H9 (cell line): ENCODE measurements around the gene CD163L1. TPM values are rescaled to one million over a fixed set of nuclear protein-coding genes. Genes with fewer than 3 reads are reported as not detected.

Experiments
- DNase-seq: peaks from one replicate; pipeline ENCODE4 v3.0.0-alpha.2; 2017
- H2AFZ ChIP-seq: one replicate; pipeline ENCODE4 v1.6.1; 2013; ENCODE audit warnings: mild to moderate bottlenecking, low read length, control low read depth, moderate library complexity
- H2AK5ac ChIP-seq: 2 replicates; pipeline ENCODE4 v1.6.1; 2013; ENCODE audit warnings: low read length, control low read depth, mixed read lengths; ENCODE audit not compliant: insufficient read length
- H2BK120ac ChIP-seq: one replicate; pipeline ENCODE4 v1.6.1; 2013; ENCODE audit warnings: low read depth, mild to moderate bottlenecking, low read length, control low read depth, inconsistent platforms; ENCODE audit not compliant: poor library complexity, severe bottlenecking
- H2BK12ac ChIP-seq: 2 replicates; pipeline ENCODE4 v1.6.1; 2013; ENCODE audit warnings: low read length, control low read depth, mixed read lengths, low read depth; ENCODE audit not compliant: insufficient read length
- H2BK15ac ChIP-seq: 2 replicates; pipeline ENCODE4 v1.6.1; 2013; ENCODE audit warnings: low read depth, low read length, control low read depth
- H2BK20ac ChIP-seq: one replicate; pipeline ENCODE4 v1.6.1; 2013; ENCODE audit warnings: low read depth, mild to moderate bottlenecking, low read length, control low read depth, inconsistent platforms; ENCODE audit not compliant: poor library complexity, severe bottlenecking
- H2BK5ac ChIP-seq: 2 replicates; pipeline ENCODE4 v1.6.1; 2013; ENCODE audit warnings: low read length, control low read depth, mixed read lengths; ENCODE audit not compliant: insufficient read length
- H3K14ac ChIP-seq: 2 replicates; pipeline ENCODE4 v1.6.1; 2013; ENCODE audit warnings: low read length, control low read depth; ENCODE audit not compliant: insufficient read depth
- H3K18ac ChIP-seq: 2 replicates; pipeline ENCODE4 v1.6.1; 2013; ENCODE audit warnings: low read depth, mild to moderate bottlenecking, mixed read lengths, low read length, control low read depth; ENCODE audit not compliant: insufficient read length
- H3K23ac ChIP-seq: 2 replicates; pipeline ENCODE4 v1.6.1; 2013; ENCODE audit warnings: low read length, control low read depth, mixed read lengths, low read depth; ENCODE audit not compliant: insufficient read length
- H3K23me2 ChIP-seq: 2 replicates; pipeline ENCODE4 v1.6.1; 2013; ENCODE audit warnings: low read depth, mild to moderate bottlenecking, mixed read lengths, low read length, control low read depth; ENCODE audit not compliant: insufficient read length, poor library complexity, severe bottlenecking
- H3K27ac ChIP-seq: 2 replicates; pipeline ENCODE4 v1.5.1; 2013; ENCODE audit warnings: low read length, control low read depth, mixed read lengths, low read depth; ENCODE audit not compliant: insufficient read length
- H3K27me3 ChIP-seq: 2 replicates; pipeline ENCODE4 v1.6.1; 2013; ENCODE audit warnings: low read length, control low read depth, inconsistent platforms; ENCODE audit not compliant: insufficient read depth
- H3K4ac ChIP-seq: 2 replicates; pipeline ENCODE4 v1.6.1; 2013; ENCODE audit warnings: low read depth, mild to moderate bottlenecking, control low read depth, inconsistent platforms, low read length, moderate library complexity
- H3K4me1 ChIP-seq: 2 replicates; pipeline ENCODE4 v1.6.1; 2013; ENCODE audit warnings: low read length, control low read depth, inconsistent platforms; ENCODE audit not compliant: insufficient read depth
- H3K4me2 ChIP-seq: 2 replicates; pipeline ENCODE4 v1.6.1; 2013; ENCODE audit warnings: low read length, control low read depth, mixed read lengths; ENCODE audit not compliant: insufficient read length, insufficient read depth
- H3K56ac ChIP-seq: 2 replicates; pipeline ENCODE4 v1.6.1; 2013; ENCODE audit warnings: low read depth, mild to moderate bottlenecking, mixed read lengths, low read length, control low read depth; ENCODE audit not compliant: insufficient read length
- H3K79me1 ChIP-seq: 2 replicates; pipeline ENCODE4 v1.6.1; 2013; ENCODE audit warnings: low read depth, mild to moderate bottlenecking, moderate library complexity, low read length, control low read depth, inconsistent platforms; ENCODE audit not compliant: insufficient read depth, poor library complexity, severe bottlenecking
- H3K79me2 ChIP-seq: 2 replicates; pipeline ENCODE4 v1.6.1; 2013; ENCODE audit warnings: low read length, control low read depth, inconsistent platforms; ENCODE audit not compliant: insufficient read depth
- H3K9ac ChIP-seq: 2 replicates; pipeline ENCODE4 v1.6.1; 2013; ENCODE audit warnings: low read length, control low read depth, mixed read lengths; ENCODE audit not compliant: insufficient read length; ENCODE audit errors: extremely low read depth
- H3K9me3 ChIP-seq: one replicate; pipeline ENCODE4 v1.6.1; 2013; ENCODE audit warnings: low read depth, low read length, inconsistent platforms; ENCODE audit not compliant: control insufficient read depth
- H3T11ph ChIP-seq: one replicate; pipeline ENCODE4 v1.6.1; 2013; ENCODE audit warnings: mild to moderate bottlenecking, low read length, control low read depth, inconsistent platforms
- H4K20me1 ChIP-seq: one replicate; pipeline ENCODE4 v1.6.1; 2013; ENCODE audit not compliant: control insufficient read depth, insufficient read length, insufficient read depth
- H4K5ac ChIP-seq: 2 replicates; pipeline ENCODE4 v1.6.1; 2013; ENCODE audit warnings: low read depth, mild to moderate bottlenecking, mixed read lengths, low read length, control low read depth; ENCODE audit not compliant: insufficient read length
- H4K8ac ChIP-seq: replicated peaks from 2 replicates; pipeline ENCODE4 v1.6.1; 2013; ENCODE audit warnings: low read length, control low read depth, mixed read lengths, low read depth; ENCODE audit not compliant: insufficient read length
- H4K91ac ChIP-seq: 2 replicates; pipeline ENCODE4 v1.6.1; 2013; ENCODE audit warnings: low read depth, mild to moderate bottlenecking, moderate library complexity, mixed read lengths, low read length, control low read depth; ENCODE audit not compliant: insufficient read length
- H3K27ac Mint-ChIP-seq, 3 experiments: 2 replicates in 2 of 3; 3 replicates in 1 of 3; pipeline ENCODE4 v1.8.0; 2020 to 2021; ENCODE audit warnings: mixed read lengths in 3 of 3, mild to moderate bottlenecking in 1 of 3, moderate library complexity in 1 of 3
- H3K27me3 Mint-ChIP-seq: 2 replicates; pipeline ENCODE4 v1.8.0; 2021; ENCODE audit warnings: low read depth, mild to moderate bottlenecking, moderate library complexity, mixed read lengths
- H3K36me3 Mint-ChIP-seq, 3 experiments: 2 replicates in 2 of 3; 3 replicates in 1 of 3; pipeline ENCODE4 v1.8.0; 2020 to 2021; ENCODE audit warnings: low read depth in 3 of 3, mixed read lengths in 3 of 3; ENCODE audit not compliant: insufficient read depth in 1 of 3
- H3K4me1 Mint-ChIP-seq, 2 experiments: 2 replicates each; pipeline ENCODE4 v1.8.0; 2020; ENCODE audit warnings: mixed read lengths in 2 of 2
- H3K4me3 Mint-ChIP-seq, 2 experiments: 2 replicates in 1 of 2; 3 replicates in 1 of 2; pipeline ENCODE4 v1.8.0; 2020 to 2021; ENCODE audit warnings: mild to moderate bottlenecking in 2 of 2, mixed read lengths in 2 of 2, moderate library complexity in 1 of 2
- H3K9me3 Mint-ChIP-seq, 2 experiments: 2 replicates in 1 of 2; 3 replicates in 1 of 2; pipeline ENCODE4 v1.8.0; 2020; ENCODE audit warnings: mild to moderate bottlenecking in 2 of 2, mixed read lengths in 2 of 2, moderate library complexity in 1 of 2
- WGBS: extraction: QIAGEN DNeasy Blood & Tissue Kit; methylation state at CpG from one replicate; pipeline ENCODE4 v1.1.7; 2013; ENCODE audit warnings: missing lambda C conversion rate, low lambda C conversion rate, mixed read lengths; ENCODE audit not compliant: insufficient read length; ENCODE audit errors: extremely low coverage; 5-methylcytosine and 5-hydroxymethylcytosine counted together
- total RNA-seq: library from RNA; stranded (reverse); gene quantifications from 2 replicates; pipeline ENCODE4 v1.2.1, GENCODE V29; 2021
- TF ChIP-seq, protein P1 (sequence below): fragments of 200-600 bp; sonication (generic); conservative IDR thresholded peaks from 3 replicates; pipeline ENCODE4 v1.8.0; 2021; ENCODE audit warnings: antibody characterized with exemption, mild to moderate bottlenecking

The CD163L1 gene
- total RNA-seq, 1 experiment from 2014 or later = 0.39 TPM

DNA sequence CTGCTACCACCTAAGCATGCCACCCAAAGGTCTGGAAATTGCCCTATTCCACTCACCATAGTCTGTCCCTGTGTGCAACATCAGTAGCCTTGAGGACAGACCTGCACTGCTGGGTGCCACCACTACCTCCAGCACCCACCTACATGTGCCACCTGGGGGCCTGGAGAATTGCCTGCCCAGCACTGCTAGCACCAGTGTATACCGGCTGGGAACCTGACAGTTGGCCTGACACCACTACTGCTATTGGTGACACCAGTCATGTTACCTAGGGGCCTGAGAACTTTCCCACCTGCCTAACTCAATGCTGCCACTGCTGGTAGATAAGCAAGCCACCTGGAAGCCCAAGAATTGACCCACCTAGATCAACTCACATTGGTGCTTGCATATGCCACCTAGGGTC lies 60.8 kb downstream of the CD163L1 start:
- H3K27me3 ChIP-seq = no peaks in the 10 kb centered on the region
- WGBS = no CpG with 5 or more reads among the region's 1 CpG
- TF ChIP-seq, protein P1, sequence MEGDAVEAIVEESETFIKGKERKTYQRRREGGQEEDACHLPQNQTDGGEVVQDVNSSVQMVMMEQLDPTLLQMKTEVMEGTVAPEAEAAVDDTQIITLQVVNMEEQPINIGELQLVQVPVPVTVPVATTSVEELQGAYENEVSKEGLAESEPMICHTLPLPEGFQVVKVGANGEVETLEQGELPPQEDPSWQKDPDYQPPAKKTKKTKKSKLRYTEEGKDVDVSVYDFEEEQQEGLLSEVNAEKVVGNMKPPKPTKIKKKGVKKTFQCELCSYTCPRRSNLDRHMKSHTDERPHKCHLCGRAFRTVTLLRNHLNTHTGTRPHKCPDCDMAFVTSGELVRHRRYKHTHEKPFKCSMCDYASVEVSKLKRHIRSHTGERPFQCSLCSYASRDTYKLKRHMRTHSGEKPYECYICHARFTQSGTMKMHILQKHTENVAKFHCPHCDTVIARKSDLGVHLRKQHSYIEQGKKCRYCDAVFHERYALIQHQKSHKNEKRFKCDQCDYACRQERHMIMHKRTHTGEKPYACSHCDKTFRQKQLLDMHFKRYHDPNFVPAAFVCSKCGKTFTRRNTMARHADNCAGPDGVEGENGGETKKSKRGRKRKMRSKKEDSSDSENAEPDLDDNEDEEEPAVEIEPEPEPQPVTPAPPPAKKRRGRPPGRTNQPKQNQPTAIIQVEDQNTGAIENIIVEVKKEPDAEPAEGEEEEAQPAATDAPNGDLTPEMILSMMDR = no peak

More for the DNA sequence above, 60.8 kb downstream of the CD163L1 start:
- Histone ChIP-seq H3K9me3 (no peaks in the 10 kb centered on the region), H3T11ph (no peak overlapping the region), H4K8ac (no peak overlapping the region), H2BK15ac (no peak overlapping the region), H3K27ac (no peak overlapping the region), H3K4ac (no peak overlapping the region), H2BK20ac (no peak overlapping the region), H3K23me2 (no peaks in the 10 kb centered on the region), H3K23ac (no peak overlapping the region), H3K9ac (no peak overlapping the region), H4K20me1 (no peaks in the 10 kb centered on the region), H3K79me2 (no peaks in the 10 kb centered on the region), H2BK120ac (no peak overlapping the region), H3K14ac (no peak overlapping the region; the same call in 1 of the 2 replicates), H2BK12ac (no peak overlapping the region), H3K4me2 (no peak overlapping the region), H4K5ac (no peak overlapping the region), H3K4me1 (no peaks in the 10 kb centered on the region), H3K56ac (no peak overlapping the region), H3K18ac (no peak overlapping the region), H2BK5ac (no peak overlapping the region), H3K79me1 (no peaks in the 10 kb centered on the region), H2AFZ (no peak overlapping the region), H4K91ac (no peak overlapping the region), H2AK5ac (no peak overlapping the region)
- Mint-ChIP-seq H3K27me3 (no peaks in the 10 kb centered on the region), H3K27ac (no peak overlapping the region), H3K9me3 (peaks cover 8 to 32% of the 10 kb centered on the region in 2 experiments), H3K4me3 (no peak overlapping the region), H3K36me3 (peaks cover 0 to 14% (median 2%) of the 10 kb centered on the region in 3 experiments; a peak in 5 of 7 replicates), H3K4me1 (no peaks in the 10 kb centered on the region)
- no peak for DNase-seq
